ENCODE results near the gene TMEM52B.
"Not testable (repeated sequence)": the region's sequence is repeated elsewhere in the genome, so short reads cannot be mapped to it uniquely, and the experiment has no call there.

TMEM52B gene

GRCh38 chr12:10211940-10212738 lies 33.3 kb downstream of the TMEM52B start:
- DNase-seq, result peak; percentile 98 to 100 (median 99)

GRCh38 chr12:10212739-10213131 lies 33.9 kb downstream of the TMEM52B start, which contains the start of gene GABARAPL1:
TSS of gene GABARAPL1 (plus strand) at chr12:10212877. CDS start at chr12:10213130, 253 bp downstream.
- DNase-seq, result peak; percentile 86 to 93 (median 90)

- peak; percentile 95 to 97 (median 96) for DNase-seq
These were observed 34.6 kb downstream of the TMEM52B start for GRCh38 chr12:10213168-10214135.

GRCh38 chr12:10214136-10214894 lies 35.5 kb downstream of the TMEM52B start:
- DNase-seq, result peak in 1 of 3 donors; percentile 31

GRCh38 chr12:10214895-10215267 lies 36.0 kb downstream of the TMEM52B start:
- no peak for DNase-seq

- DNase-seq, result no peak
These were observed 36.6 kb downstream of the TMEM52B start for GRCh38 chr12:10215436-10215835.

- DNase-seq, result not testable (repeated sequence)
These were observed 37.1 kb downstream of the TMEM52B start for GRCh38 chr12:10215946-10216345.

- DNase-seq, result peak in 2 of 3 donors; percentile 30 to 34
These were observed 39.2 kb downstream of the TMEM52B start for GRCh38 chr12:10218021-10218420.

- peak in 1 of 3 donors; percentile 7 for DNase-seq
These were observed 41.7 kb downstream of the TMEM52B start for GRCh38 chr12:10220398-10221077.

- DNase-seq, result no peak
These were observed 43.0 kb downstream of the TMEM52B start for GRCh38 chr12:10221846-10222245.

- DNase-seq, result no peak
These were observed 44.4 kb downstream of the TMEM52B start for GRCh38 chr12:10223208-10223607.

- not testable (repeated sequence) for DNase-seq
These were observed 46.6 kb downstream of the TMEM52B start for GRCh38 chr12:10225426-10225825.

- no peak for DNase-seq
These were observed 47.3 kb downstream of the TMEM52B start for GRCh38 chr12:10226086-10226485.

- no peak for DNase-seq
These were observed 47.9 kb downstream of the TMEM52B start for GRCh38 chr12:10226731-10227130.

GRCh38 chr12:10227648-10228047 lies 48.8 kb downstream of the TMEM52B start:
- DNase-seq, result no peak

GRCh38 chr12:10234562-10234961 lies 55.7 kb downstream of the TMEM52B start:
- DNase-seq, result no peak

- DNase-seq, result peak; percentile 63 to 71 (median 70)
These were observed 57.2 kb downstream of the TMEM52B start for GRCh38 chr12:10235761-10236631.

- no peak for DNase-seq
These were observed 57.9 kb downstream of the TMEM52B start for GRCh38 chr12:10236720-10237119.

GRCh38 chr12:10238526-10238925 lies 59.7 kb downstream of the TMEM52B start:
- no peak for DNase-seq

GRCh38 chr12:10241290-10241689 lies 62.5 kb downstream of the TMEM52B start:
- no peak for DNase-seq

All from suppressor macrophage treated with lipopolysaccharide for 1 hour (primary cell).